Activated naive CD8-positive, alpha-beta T cell treated with anti-CD3 and anti-CD28 coated beads for 36 hours (primary cell): ENCODE measurements around the gene KIF3A. TPM values are rescaled to one million over a fixed set of nuclear protein-coding genes. Genes with fewer than 3 reads are reported as not detected.

Source experiments
- DNase-seq: peaks from one replicate; pipeline ENCODE4 v3.0.0; 2021
- H3K27ac Mint-ChIP-seq: one replicate; pipeline ENCODE4 v1.8.0; 2022; ENCODE audit warnings: mild to moderate bottlenecking, moderate library complexity, mixed read lengths
- H3K27me3 Mint-ChIP-seq: one replicate; pipeline ENCODE4 v1.8.0; 2022; ENCODE audit warnings: mild to moderate bottlenecking, mixed read lengths
- H3K36me3 Mint-ChIP-seq: one replicate; pipeline ENCODE4 v1.8.0; 2021; ENCODE audit warnings: mild to moderate bottlenecking, mixed read lengths
- H3K4me1 Mint-ChIP-seq: one replicate; pipeline ENCODE4 v1.8.0; 2021; ENCODE audit warnings: mixed read lengths
- H3K4me3 Mint-ChIP-seq: one replicate; pipeline ENCODE4 v1.8.0; 2022; ENCODE audit warnings: mild to moderate bottlenecking, moderate library complexity, mixed read lengths
- H3K9me3 Mint-ChIP-seq: one replicate; pipeline ENCODE4 v1.8.0; 2022; ENCODE audit warnings: mixed read lengths
- total RNA-seq, 2 experiments: library from RNA; stranded (reverse); gene quantifications; one replicate each; pipeline ENCODE4 v1.2.3, GENCODE V29; 2021

KIF3A gene
- total RNA-seq, 2 experiments from 2014 or later: 10.7 to 11.1 TPM

GRCh38 chr5:132673939-132674630, 63.3 kb downstream of the KIF3A start, which contains the start of gene IL4:
TSS of gene IL4 (plus strand) at chr5:132673989. CDS start at chr5:132674051, 62 bp downstream.
- Mint-ChIP-seq H3K4me3 (no peak within 1 kb of the TSS), H3K4me1 (peaks cover 20% of the 10 kb centered on the region), H3K27ac (no peak within 1 kb of the TSS), H3K36me3 (no peaks in the 10 kb centered on the region), H3K9me3 (no peaks in the 10 kb centered on the region), H3K27me3 (no peaks in the 10 kb centered on the region)
- DNase-seq: no peak

DNA sequence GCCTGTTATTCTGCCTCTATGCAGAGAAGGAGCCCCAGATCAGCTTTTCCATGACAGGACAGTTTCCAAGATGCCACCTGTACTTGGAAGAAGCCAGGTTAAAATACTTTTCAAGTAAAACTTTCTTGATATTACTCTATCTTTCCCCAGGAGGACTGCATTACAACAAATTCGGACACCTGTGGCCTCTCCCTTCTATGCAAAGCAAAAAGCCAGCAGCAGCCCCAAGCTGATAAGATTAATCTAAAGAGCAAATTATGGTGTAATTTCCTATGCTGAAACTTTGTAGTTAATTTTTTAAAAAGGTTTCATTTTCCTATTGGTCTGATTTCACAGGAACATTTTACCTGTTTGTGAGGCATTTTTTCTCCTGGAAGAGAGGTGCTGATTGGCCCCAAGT, 63.9 kb downstream of the KIF3A start:
- Mint-ChIP-seq H3K27ac (no peak overlapping the region), H3K9me3 (no peaks in the 10 kb centered on the region), H3K36me3 (no peaks in the 10 kb centered on the region), H3K27me3 (no peaks in the 10 kb centered on the region), H3K4me3 (no peak overlapping the region), H3K4me1 (peaks cover 20% of the 10 kb centered on the region)
- DNase-seq: no peak

DNA sequence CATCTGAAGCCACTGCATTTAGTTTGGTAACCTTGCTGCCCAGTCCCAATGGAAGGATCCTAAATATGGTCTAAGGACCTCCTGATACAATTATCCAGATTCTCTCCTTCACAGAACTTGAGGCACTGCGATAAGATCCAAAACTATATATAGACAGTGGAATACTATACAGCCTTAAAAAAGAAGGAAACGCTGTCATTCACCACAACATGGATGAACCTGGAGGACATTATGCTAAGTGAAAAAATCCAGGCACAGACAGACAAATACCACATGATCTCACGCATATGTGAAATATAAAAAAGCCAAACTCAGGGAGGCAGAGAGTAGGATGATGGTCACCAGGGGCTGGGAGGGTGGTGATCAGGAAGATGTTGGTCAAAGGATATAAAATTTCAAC, 66.3 kb downstream of the KIF3A start:
- H3K4me3 Mint-ChIP-seq: no peak overlapping the region
- peaks cover 3% of the 10 kb centered on the region for H3K27me3 Mint-ChIP-seq
- H3K9me3 Mint-ChIP-seq: no peaks in the 10 kb centered on the region
- H3K4me1 Mint-ChIP-seq: peaks cover 15% of the 10 kb centered on the region
- H3K27ac Mint-ChIP-seq: no peak overlapping the region
- no peak for DNase-seq
- H3K36me3 Mint-ChIP-seq: no peaks in the 10 kb centered on the region

DNA sequence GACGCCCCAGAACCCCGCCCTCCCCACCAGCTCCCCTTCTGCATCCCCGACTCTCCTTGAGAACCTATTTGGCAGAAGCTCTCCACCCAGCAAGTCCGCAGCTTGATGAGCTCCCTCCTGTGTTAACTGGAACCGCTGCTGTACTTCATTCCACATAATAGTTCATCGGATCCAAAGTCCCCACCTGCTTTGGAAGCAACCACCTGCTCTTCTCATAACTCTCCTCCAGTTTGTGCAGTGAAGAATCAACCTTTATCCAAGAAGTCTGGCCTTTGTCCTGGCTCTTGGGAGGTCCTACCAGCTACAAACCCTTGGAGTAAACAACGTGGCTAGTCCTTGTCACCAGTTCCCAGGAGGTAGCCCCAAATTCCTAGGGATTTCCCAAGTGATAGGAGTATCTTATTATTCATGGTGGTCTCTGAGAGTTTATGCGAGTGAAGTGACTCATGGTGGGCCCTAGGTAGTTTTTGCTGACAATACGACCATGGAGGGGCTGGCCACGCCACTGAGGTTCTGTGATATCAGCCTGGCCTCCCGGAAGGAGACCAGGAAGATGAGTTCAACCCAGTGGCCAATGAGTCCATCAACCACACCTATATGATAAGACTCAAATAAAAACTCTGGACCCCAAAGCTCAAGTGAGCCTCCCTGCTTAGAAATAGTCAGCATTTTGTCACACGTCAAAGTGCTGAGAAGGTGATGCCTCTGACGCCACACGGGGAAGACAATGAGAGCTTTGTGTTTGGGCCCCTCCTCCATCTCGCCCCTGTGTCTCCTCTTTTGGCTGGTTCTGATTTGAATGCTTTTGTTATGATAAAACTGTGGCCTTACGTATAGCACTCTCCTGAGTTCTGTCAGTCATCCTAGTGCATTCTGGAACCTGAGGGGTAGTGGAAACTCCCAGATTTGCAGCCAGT, 67.1 kb downstream of the KIF3A start:
- Mint-ChIP-seq H3K27me3 (peaks cover 3% of the 10 kb centered on the region), H3K4me1 (peaks cover 12% of the 10 kb centered on the region), H3K27ac (no peak overlapping the region), H3K4me3 (no peak overlapping the region), H3K9me3 (no peaks in the 10 kb centered on the region), H3K36me3 (no peaks in the 10 kb centered on the region)
- DNase-seq: no peak

DNA sequence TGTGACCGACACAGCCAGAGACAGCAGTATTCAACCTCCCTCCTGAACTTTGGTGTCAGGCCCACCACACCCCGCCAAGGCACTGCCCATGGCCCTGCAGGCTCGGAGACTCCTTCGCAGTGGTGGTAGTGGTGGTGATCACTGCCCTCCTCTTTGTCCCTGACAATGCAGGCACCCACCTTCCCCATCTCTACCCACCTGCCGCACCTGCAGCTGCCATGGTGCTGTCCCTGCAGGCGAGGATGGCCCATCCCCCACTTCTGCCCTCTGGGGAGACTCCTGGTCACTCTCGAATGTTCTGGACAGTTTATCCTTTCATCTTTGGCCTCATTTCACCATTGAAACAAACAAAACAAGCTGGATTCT, 67.9 kb downstream of the KIF3A start:
- no peak overlapping the region for H3K4me3 Mint-ChIP-seq
- peaks cover 3% of the 10 kb centered on the region for H3K27me3 Mint-ChIP-seq
- no peaks in the 10 kb centered on the region for H3K9me3 Mint-ChIP-seq
- no peaks in the 10 kb centered on the region for H3K36me3 Mint-ChIP-seq
- no peak overlapping the region for H3K27ac Mint-ChIP-seq
- DNase-seq: no peak
- peaks cover 7% of the 10 kb centered on the region for H3K4me1 Mint-ChIP-seq

DNA sequence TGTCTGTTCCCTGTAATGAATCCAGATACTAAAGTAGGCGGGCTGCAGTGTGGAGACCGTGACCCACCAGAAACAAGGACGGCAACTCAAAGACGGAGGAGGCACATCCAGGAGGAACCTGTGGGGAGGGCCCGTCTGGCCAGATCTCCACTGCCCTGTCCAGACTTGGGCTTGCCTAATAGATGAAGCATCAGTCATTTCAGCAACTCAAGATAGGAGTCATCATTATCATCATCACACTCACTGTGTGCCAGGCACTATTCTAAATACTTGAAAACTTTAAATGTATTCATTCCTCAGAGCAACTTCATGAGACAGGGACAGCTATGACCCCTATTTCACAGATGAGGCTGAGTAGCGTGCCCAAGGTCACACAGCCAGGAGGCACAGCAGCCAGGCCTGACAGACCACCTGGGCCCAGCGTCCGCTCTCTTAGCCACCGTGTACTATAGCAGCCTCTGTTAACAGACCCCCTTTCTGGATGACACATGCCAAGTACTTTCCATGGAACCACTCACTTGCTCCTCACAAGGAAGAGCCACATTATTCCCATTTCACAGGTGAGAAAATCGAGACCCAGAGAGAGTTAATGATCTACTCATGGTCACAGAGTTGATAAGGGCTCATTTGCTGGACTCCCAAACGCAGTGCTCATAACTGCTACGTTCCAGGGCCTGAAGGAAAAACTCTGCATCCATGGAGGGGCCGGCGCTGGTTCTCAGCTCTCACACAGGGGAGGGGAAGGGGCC, 68.5 kb downstream of the KIF3A start:
- H3K4me1 Mint-ChIP-seq: peaks cover 4% of the 10 kb centered on the region
- H3K27me3 Mint-ChIP-seq: peaks cover 3% of the 10 kb centered on the region
- no peak overlapping the region for H3K27ac Mint-ChIP-seq
- no peak overlapping the region for H3K4me3 Mint-ChIP-seq
- DNase-seq: no peak
- no peaks in the 10 kb centered on the region for H3K36me3 Mint-ChIP-seq
- no peaks in the 10 kb centered on the region for H3K9me3 Mint-ChIP-seq

GRCh38 chr5:132667761-132668705, 69.3 kb downstream of the KIF3A start:
- Mint-ChIP-seq H3K27me3 (peaks cover 3% of the 10 kb centered on the region), H3K4me1 (peaks cover 6% of the 10 kb centered on the region), H3K27ac (no peak overlapping the region), H3K9me3 (no peaks in the 10 kb centered on the region), H3K36me3 (no peaks in the 10 kb centered on the region), H3K4me3 (no peak overlapping the region)
- DNase-seq: no peak

GRCh38 chr5:132667309-132667708, 70.0 kb downstream of the KIF3A start:
- no peaks in the 10 kb centered on the region for H3K36me3 Mint-ChIP-seq
- H3K27me3 Mint-ChIP-seq: peaks cover 3% of the 10 kb centered on the region
- peaks cover 8% of the 10 kb centered on the region for H3K4me1 Mint-ChIP-seq
- H3K27ac Mint-ChIP-seq: no peak overlapping the region
- no peak overlapping the region for H3K4me3 Mint-ChIP-seq
- no peaks in the 10 kb centered on the region for H3K9me3 Mint-ChIP-seq
- DNase-seq: no peak

DNA sequence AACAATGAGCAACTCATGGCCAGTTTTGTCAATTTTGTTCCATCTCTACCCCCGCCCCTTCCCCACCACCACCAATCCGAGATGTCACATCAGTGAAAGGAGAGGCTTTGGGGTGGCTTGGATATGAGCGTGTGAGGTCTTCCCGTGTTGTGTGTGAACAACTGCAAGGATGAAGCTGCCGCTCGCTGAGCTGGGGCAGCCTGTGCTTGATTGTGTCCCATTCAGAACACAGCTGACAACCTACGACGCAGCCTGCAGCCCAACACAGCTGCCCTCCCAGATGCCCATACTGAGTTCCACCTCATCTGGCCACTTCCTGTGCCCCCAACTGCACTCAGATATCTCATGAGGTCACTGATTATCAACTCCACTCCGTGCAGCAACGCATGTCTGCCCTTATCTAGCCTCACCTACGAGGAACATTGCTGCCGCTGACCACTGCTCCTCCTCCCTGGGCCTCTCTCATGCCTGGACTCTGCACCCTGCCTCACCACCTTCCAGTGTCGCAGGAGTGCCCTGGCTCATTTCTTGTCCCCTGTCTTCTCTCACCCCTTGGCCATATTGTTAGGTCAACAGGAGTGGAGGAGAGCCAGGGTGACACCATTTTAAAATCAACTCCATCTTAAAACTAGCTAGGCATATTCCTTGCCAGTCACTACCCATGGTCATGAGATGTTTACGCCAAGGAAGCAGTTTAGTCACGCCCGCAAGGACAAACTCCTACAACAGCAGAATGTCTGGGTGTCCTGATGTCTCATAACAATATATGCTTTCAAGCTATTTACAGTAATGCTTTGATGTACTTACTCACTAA, 70.8 kb downstream of the KIF3A start:
- Mint-ChIP-seq H3K27ac (no peak overlapping the region), H3K4me1 (peaks cover 14% of the 10 kb centered on the region), H3K4me3 (no peak overlapping the region), H3K9me3 (no peaks in the 10 kb centered on the region), H3K36me3 (no peaks in the 10 kb centered on the region), H3K27me3 (peaks cover 3% of the 10 kb centered on the region)
- DNase-seq: no peak

DNA sequence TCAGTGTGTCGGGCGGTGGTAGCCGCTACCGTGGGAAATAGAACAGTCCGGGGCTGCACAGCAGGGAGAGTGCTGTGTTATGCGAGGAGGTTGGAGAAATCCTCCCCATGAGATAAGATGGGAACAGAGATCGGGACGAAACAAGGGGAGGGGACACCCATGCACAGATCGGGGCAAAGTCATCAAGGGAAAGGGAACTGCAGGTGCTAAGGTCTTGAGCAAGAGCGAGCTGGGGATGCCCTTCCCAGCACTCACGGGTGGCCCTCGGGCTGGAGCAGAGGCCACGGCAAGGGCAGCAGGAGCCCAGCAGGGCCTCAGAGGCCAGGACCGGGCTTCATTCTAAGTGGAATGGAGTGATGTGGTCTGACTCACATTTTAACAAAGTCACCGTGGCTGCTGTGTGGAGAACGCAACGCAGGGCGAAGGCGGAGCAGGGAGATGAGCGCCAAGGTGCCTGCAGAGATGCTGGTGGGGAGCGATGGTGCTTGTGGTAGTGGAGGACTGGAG, 71.7 kb downstream of the KIF3A start:
- H3K36me3 Mint-ChIP-seq: no peaks in the 10 kb centered on the region
- DNase-seq: no peak
- H3K27ac Mint-ChIP-seq: no peak overlapping the region
- H3K27me3 Mint-ChIP-seq: peaks cover 3% of the 10 kb centered on the region
- H3K4me1 Mint-ChIP-seq: peaks cover 20% of the 10 kb centered on the region
- no peaks in the 10 kb centered on the region for H3K9me3 Mint-ChIP-seq
- H3K4me3 Mint-ChIP-seq: no peak overlapping the region

DNA sequence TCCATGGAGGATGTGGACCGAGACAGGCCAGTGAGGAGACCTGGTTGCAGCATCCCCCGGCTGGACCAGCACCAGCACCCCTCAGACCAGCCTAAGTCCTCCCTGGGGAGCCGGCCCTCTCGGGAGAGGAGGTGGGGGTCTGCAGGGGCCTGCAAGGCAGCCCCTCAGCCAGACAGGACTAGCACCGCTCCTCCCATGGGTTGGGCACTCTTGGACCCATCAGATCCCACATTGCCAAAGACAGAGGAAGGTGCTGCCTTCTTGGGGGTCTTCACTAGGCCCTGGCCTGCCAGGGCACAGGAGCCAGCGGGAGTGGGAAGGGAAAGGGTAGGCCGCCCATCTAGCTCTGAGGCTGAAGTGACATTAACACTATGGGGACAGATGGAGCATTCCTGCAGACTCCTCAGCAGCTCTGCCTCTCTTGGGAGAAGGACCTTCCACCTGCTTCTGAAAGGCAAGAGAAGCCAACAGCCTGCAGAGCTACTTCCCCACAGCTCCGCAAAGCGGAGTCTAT, 72.6 kb downstream of the KIF3A start:
- no peaks in the 10 kb centered on the region for H3K9me3 Mint-ChIP-seq
- peaks cover 24% of the 10 kb centered on the region for H3K4me1 Mint-ChIP-seq
- H3K36me3 Mint-ChIP-seq: no peaks in the 10 kb centered on the region
- H3K4me3 Mint-ChIP-seq: no peak overlapping the region
- H3K27ac Mint-ChIP-seq: no peak overlapping the region
- H3K27me3 Mint-ChIP-seq: peaks cover 3% of the 10 kb centered on the region
- DNase-seq: no peak

DNA sequence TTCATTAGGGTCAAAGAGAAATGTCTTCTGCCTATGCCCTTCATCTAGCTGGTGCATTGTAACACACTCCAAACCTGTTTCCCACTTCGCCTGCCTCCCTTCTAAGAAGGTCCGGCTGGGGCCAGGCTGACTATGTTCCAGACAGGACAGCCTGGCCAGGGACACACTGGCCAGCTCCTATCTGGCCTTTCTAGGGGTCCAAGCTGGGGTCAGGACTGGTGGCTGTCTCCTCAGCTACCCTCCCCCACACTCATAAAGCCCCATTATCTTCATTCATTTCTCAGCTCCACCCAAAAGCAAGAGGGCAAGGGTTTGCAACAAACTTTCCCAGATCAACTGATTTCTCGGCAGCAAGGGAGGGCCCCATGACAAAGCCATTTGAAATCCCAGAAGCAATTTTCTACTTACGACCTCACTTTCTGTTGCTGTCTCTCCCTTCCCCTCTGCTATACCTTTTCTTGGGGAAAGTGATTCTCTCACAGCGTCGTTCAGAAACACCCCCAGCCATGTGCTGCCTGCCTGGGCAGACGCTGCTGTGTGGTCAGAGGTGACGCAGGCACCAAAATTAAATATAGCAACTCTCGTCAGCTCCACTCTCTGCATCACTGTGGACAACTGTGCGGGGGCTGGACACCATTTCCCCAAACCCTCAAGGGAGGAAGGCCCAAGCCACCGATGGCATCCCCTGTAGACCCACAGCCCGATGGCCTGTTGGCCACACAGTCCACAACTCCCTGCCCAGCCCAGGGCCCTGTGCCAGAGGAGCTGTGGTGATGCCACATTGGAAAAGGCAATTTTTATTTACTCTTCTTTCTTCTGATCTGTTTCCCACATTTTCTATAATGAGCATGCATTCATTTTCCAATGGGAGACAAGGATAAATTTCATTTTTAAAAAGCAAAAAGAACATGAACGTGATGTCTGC, 73.3 kb downstream of the KIF3A start:
- H3K27ac Mint-ChIP-seq: no peak overlapping the region
- no peak for DNase-seq

More for the DNA sequence above, 73.3 kb downstream of the KIF3A start:
- peaks cover 24% of the 10 kb centered on the region for H3K4me1 Mint-ChIP-seq
- H3K27me3 Mint-ChIP-seq: peaks cover 3% of the 10 kb centered on the region
- no peaks in the 10 kb centered on the region for H3K36me3 Mint-ChIP-seq
- H3K4me3 Mint-ChIP-seq: no peak overlapping the region
- H3K9me3 Mint-ChIP-seq: no peaks in the 10 kb centered on the region
